IPS-NIHi7 (cell line): ENCODE data around the gene HS6ST1.
"Not testable (repeated sequence)": the region's sequence is repeated elsewhere in the genome, so short reads cannot be mapped to it uniquely, and the experiment has no call there.

Experiments used
- DNase-seq: peaks from one replicate; pipeline ENCODE4 v3.0.0; 2012; ENCODE audit warnings: mixed read lengths; ENCODE audit errors: extremely low spot score

The HS6ST1 gene

GRCh38 chr2:128268611-128269010 is 50.1 kb downstream of the HS6ST1 start:
- DNase-seq, result not testable (repeated sequence)

GRCh38 chr2:128268145-128268544 is 50.5 kb downstream of the HS6ST1 start:
- not testable (repeated sequence) for DNase-seq

GRCh38 chr2:128267649-128268048 is 51.0 kb downstream of the HS6ST1 start:
- DNase-seq, result not testable (repeated sequence)

- DNase-seq, result not testable (repeated sequence)
Observed at GRCh38 chr2:128267197-128267596, 51.5 kb downstream of the HS6ST1 start.

GRCh38 chr2:128266463-128266862 is 52.2 kb downstream of the HS6ST1 start:
- DNase-seq, result not testable (repeated sequence)

GRCh38 chr2:128265608-128265993 is 53.1 kb downstream of the HS6ST1 start:
- DNase-seq, result not testable (repeated sequence)

- DNase-seq, result no peak
Observed at GRCh38 chr2:128264881-128265607, 53.6 kb downstream of the HS6ST1 start.

- no peak for DNase-seq
Observed at GRCh38 chr2:128263902-128264331, 54.8 kb downstream of the HS6ST1 start.

GRCh38 chr2:128262315-128263253 is 56.1 kb downstream of the HS6ST1 start:
- DNase-seq, result peak; percentile 8

GRCh38 chr2:128261245-128262128 is 57.2 kb downstream of the HS6ST1 start:
- peak; percentile 18 for DNase-seq

- peak; percentile 84 for DNase-seq
Observed at GRCh38 chr2:128260239-128261138, 58.2 kb downstream of the HS6ST1 start.

GRCh38 chr2:128259585-128259984 is 59.1 kb downstream of the HS6ST1 start:
- DNase-seq, result peak; percentile 8

- no peak for DNase-seq
Observed at GRCh38 chr2:128258218-128258617, 60.5 kb downstream of the HS6ST1 start.

GRCh38 chr2:128252501-128252900 is 66.2 kb downstream of the HS6ST1 start:
- DNase-seq, result no peak

- not testable (repeated sequence) for DNase-seq
Observed at GRCh38 chr2:128252086-128252485, 66.6 kb downstream of the HS6ST1 start.

GRCh38 chr2:128250229-128251025 is 68.2 kb downstream of the HS6ST1 start:
- no peak for DNase-seq

GRCh38 chr2:128249555-128249954 is 69.1 kb downstream of the HS6ST1 start:
- no peak for DNase-seq

GRCh38 chr2:128245813-128246212 is 72.9 kb downstream of the HS6ST1 start:
- no peak for DNase-seq

GRCh38 chr2:128241896-128242295 is 76.8 kb downstream of the HS6ST1 start:
- DNase-seq, result no peak
